Activated CD8-positive, alpha-beta T cell treated with anti-CD3 and anti-CD28 coated beads for 36 hours (primary cell): ENCODE results near the gene SPATA18. TPM values are rescaled to one million over a fixed set of nuclear protein-coding genes. Genes with fewer than 3 reads are reported as not detected.

Experiments
- ATAC-seq: fragments of 200-7000 bp; cut with Tn5 transposase; one replicate; pipeline ENCODE4 v1.10.0; 2021; ENCODE audit warnings: mild to moderate bottlenecking, moderate library complexity
- CTCF ChIA-PET: fragments of 350-600 bp; sonication (Branson Sonifier 250); formaldehyde crosslinking; loops from one replicate; lab custom pipeline; 2021; ENCODE audit warnings: antibody characterized with exemption; lab: Charles Lee
- POLR2A ChIA-PET: fragments of 350-600 bp; sonication (Branson Sonifier 250); formaldehyde crosslinking; loops from one replicate; lab custom pipeline; 2021; ENCODE audit warnings: antibody characterized with exemption; lab: Charles Lee
- DNase-seq: peaks from one replicate; pipeline ENCODE4 v3.0.0-alpha.2; 2020
- H3K27ac Mint-ChIP-seq: one replicate; pipeline ENCODE4 v1.8.0; 2021; ENCODE audit warnings: mild to moderate bottlenecking, mixed read lengths
- H3K27me3 Mint-ChIP-seq: one replicate; pipeline ENCODE4 v1.8.0; 2021; ENCODE audit warnings: mixed read lengths
- H3K36me3 Mint-ChIP-seq: one replicate; pipeline ENCODE4 v1.8.0; 2021; ENCODE audit warnings: low read depth, mixed read lengths
- H3K4me1 Mint-ChIP-seq: one replicate; pipeline ENCODE4 v1.8.0; 2021; ENCODE audit warnings: low read depth, mixed read lengths
- H3K4me3 Mint-ChIP-seq: one replicate; pipeline ENCODE4 v1.8.0; 2021; ENCODE audit warnings: mild to moderate bottlenecking, moderate library complexity, mixed read lengths
- H3K9me3 Mint-ChIP-seq: one replicate; pipeline ENCODE4 v1.8.0; 2021; ENCODE audit warnings: mixed read lengths
- intact Hi-C: fragments of 100-400 bp; cut with micrococcal nuclease; formaldehyde crosslinking; loops from one replicate; pipeline ENCODE4 v1.10.0; 2022
- total RNA-seq, 2 experiments: library from RNA; stranded (reverse); gene quantifications; one replicate each; pipeline ENCODE4 v1.2.3, GENCODE V29; 2021
- TF ChIP-seq, protein P1 (sequence below): fragments of 200-600 bp; IDR thresholded peaks from one replicate; pipeline ENCODE4 v1.8.0; 2022; ENCODE audit warnings: antibody characterized with exemption, mild to moderate bottlenecking

SPATA18 gene
- total RNA-seq, 2 experiments from 2014 or later: 0.58 TPM; not detected in 1

DNA sequence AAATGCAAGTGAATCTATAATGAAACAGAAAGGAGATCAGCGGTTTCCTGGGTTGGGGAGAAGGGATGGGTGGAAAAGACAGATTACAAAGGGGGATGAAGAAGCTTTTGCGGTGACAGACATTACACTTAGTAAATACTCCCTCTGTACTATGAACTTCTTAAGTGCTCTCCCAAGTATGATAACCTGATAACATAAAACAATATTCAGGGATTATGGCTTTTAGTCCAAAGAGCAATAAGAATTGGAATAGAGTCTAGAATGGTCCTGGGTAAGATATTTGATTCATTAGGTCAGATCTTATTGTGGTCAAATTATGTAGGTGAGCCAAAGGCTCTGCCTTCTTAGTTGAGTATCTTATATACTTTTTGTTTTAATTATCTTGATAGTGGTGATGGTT lies 40.1 kb upstream of the SPATA18 start:
- intact Hi-C loops: no loop called here
- TF ChIP-seq, protein P1, sequence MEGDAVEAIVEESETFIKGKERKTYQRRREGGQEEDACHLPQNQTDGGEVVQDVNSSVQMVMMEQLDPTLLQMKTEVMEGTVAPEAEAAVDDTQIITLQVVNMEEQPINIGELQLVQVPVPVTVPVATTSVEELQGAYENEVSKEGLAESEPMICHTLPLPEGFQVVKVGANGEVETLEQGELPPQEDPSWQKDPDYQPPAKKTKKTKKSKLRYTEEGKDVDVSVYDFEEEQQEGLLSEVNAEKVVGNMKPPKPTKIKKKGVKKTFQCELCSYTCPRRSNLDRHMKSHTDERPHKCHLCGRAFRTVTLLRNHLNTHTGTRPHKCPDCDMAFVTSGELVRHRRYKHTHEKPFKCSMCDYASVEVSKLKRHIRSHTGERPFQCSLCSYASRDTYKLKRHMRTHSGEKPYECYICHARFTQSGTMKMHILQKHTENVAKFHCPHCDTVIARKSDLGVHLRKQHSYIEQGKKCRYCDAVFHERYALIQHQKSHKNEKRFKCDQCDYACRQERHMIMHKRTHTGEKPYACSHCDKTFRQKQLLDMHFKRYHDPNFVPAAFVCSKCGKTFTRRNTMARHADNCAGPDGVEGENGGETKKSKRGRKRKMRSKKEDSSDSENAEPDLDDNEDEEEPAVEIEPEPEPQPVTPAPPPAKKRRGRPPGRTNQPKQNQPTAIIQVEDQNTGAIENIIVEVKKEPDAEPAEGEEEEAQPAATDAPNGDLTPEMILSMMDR: no peak
- Mint-ChIP-seq H3K27ac (no peak overlapping the region), H3K4me1 (no peaks in the 10 kb centered on the region), H3K27me3 (no peaks in the 10 kb centered on the region), H3K4me3 (no peak overlapping the region), H3K36me3 (no peaks in the 10 kb centered on the region), H3K9me3 (no peaks in the 10 kb centered on the region)
- ChIA-PET POLR2A (no interaction called here), CTCF (no interaction called here)
- ATAC-seq (no peak), DNase-seq (no peak)

DNA sequence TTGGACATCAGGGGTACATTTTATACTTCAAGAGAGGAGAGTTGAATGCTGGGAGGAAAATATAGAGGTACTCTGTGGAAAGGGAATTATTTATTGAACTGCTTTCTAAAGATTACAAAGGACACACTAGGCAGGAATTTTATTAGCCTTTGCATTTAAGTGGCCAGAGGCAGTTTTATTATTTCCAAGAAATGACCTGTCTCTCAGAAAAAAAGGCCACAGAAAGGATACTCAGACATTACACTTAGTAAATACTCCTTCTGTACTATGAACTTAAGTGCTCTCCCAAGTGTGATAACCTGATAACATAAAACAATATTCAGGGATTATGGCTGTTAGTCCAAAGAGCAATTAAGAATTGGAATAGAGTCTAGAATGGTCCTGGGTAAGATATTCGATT lies 38.5 kb upstream of the SPATA18 start:
- TF ChIP-seq, protein P1: no peak
- CTCF ChIA-PET: no interaction called here
- POLR2A ChIA-PET: no interaction called here
- no peak overlapping the region for H3K27ac Mint-ChIP-seq
- DNase-seq (no peak), ATAC-seq (no peak)
- H3K9me3 Mint-ChIP-seq: no peaks in the 10 kb centered on the region
- intact Hi-C loops: no loop called here
- no peak overlapping the region for H3K4me3 Mint-ChIP-seq
- no peaks in the 10 kb centered on the region for H3K27me3 Mint-ChIP-seq
- H3K36me3 Mint-ChIP-seq: no peaks in the 10 kb centered on the region
- no peaks in the 10 kb centered on the region for H3K4me1 Mint-ChIP-seq

DNA sequence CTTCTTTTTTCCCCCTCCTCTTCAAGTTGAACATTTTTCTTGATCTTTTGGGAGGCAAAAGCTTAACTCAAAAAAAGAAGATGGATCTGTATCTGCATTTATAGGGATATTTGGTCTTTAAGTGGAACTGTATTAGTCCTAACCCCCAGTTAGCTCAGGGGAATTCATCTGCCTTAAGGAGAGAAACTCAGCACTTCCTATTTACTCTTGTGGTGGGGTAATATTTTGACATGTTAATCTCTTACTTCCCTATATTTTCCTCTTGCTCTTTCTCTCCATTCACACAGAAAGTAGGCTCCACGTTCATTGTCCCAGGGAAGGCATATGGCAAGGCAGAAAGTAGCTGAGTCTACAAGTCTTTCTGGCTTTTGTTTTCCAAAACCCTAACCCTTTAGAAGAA lies 36.2 kb upstream of the SPATA18 start:
- CTCF ChIA-PET: no interaction called here
- DNase-seq (no peak), ATAC-seq (no peak)
- TF ChIP-seq, protein P1: no peak
- Mint-ChIP-seq H3K4me3 (no peak overlapping the region), H3K27ac (no peak overlapping the region), H3K4me1 (no peaks in the 10 kb centered on the region), H3K27me3 (no peaks in the 10 kb centered on the region), H3K36me3 (no peaks in the 10 kb centered on the region), H3K9me3 (no peaks in the 10 kb centered on the region)
- POLR2A ChIA-PET: no interaction called here
- intact Hi-C loops: no loop called here

DNA sequence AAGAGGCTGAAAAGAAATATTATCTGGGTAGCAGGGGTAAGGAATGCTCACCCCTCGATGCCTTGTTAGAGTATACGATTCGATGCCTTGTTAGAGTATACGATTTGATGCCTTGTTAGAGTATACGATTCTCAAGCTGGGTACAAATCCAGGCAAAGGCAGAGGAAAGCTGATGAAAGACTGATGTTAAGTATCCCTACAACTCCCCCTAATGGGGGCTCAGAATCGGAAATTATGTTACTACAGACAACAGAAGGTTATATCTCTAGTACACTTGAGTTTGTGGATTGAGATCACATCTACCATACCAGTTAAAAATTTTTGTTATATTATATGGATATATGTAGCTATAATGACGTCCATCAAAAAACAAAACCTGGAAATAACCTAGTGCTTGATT lies 35.7 kb upstream of the SPATA18 start:
- DNase-seq: no peak
- intact Hi-C loops: no loop called here
- no peak for ATAC-seq
- Mint-ChIP-seq H3K27ac (no peak overlapping the region), H3K36me3 (no peaks in the 10 kb centered on the region), H3K9me3 (no peaks in the 10 kb centered on the region), H3K27me3 (no peaks in the 10 kb centered on the region), H3K4me1 (no peaks in the 10 kb centered on the region), H3K4me3 (no peak overlapping the region)
- POLR2A ChIA-PET: no interaction called here
- CTCF ChIA-PET: no interaction called here
- TF ChIP-seq, protein P1: no peak

DNA sequence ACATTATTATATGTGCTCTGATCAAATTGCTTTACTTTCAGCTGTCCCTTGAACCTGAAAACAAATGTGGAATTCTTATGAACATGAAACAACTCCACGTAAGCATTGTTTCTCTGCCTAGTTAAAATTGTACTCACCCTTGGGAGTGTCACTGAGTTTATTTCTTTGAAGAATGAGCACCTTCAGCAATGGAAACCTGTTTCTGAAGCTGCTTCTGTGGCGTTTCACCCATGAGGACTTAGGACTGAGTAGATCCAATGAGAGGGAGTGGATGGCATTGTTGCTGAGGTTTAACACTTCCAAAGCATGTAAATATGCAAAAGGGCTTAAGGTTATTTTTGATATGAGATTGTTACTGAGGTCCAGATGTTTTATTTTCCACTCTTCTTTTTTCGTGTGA lies 34.1 kb upstream of the SPATA18 start:
- Mint-ChIP-seq H3K9me3 (no peaks in the 10 kb centered on the region), H3K27me3 (no peaks in the 10 kb centered on the region), H3K4me1 (no peaks in the 10 kb centered on the region), H3K4me3 (no peak overlapping the region), H3K36me3 (no peaks in the 10 kb centered on the region), H3K27ac (no peak overlapping the region)
- intact Hi-C loops: no loop called here
- TF ChIP-seq, protein P1: no peak
- DNase-seq: no peak
- ATAC-seq: no peak
- ChIA-PET CTCF (no interaction called here), POLR2A (no interaction called here)
